Neural crest cell (in vitro differentiated cells): Measurements from ENCODE around the gene ARL4A. TPM values are rescaled to one million over a fixed set of nuclear protein-coding genes. Genes with fewer than 3 reads are reported as not detected.

Experiments used
- DNase-seq: peaks from one replicate; pipeline ENCODE4 v3.0.0; 2021; ENCODE audit warnings: low read depth, mixed read lengths, low spot score
- H3K27ac Mint-ChIP-seq: one replicate; pipeline ENCODE4 v1.8.0; 2021; ENCODE audit warnings: mild to moderate bottlenecking, mixed read lengths; ENCODE audit not compliant: unreplicated experiment
- H3K27me3 Mint-ChIP-seq: 2 replicates; pipeline ENCODE4 v1.8.0; 2021; ENCODE audit warnings: low read depth, mild to moderate bottlenecking, mixed read lengths
- H3K36me3 Mint-ChIP-seq: 2 replicates; pipeline ENCODE4 v1.8.0; 2021; ENCODE audit warnings: low read depth, mild to moderate bottlenecking, mixed read lengths
- H3K4me1 Mint-ChIP-seq: 2 replicates; pipeline ENCODE4 v1.8.0; 2021; ENCODE audit warnings: mixed read lengths
- H3K4me3 Mint-ChIP-seq: one replicate; pipeline ENCODE4 v1.8.0; 2021; ENCODE audit warnings: mild to moderate bottlenecking, mixed read lengths
- H3K9me3 Mint-ChIP-seq: 2 replicates; pipeline ENCODE4 v1.8.0; 2021; ENCODE audit warnings: mixed read lengths
- CTCF ChIP-seq: fragments of 200-600 bp; sonication (generic); conservative IDR thresholded peaks from 2 replicates; pipeline ENCODE4 v1.5.0; 2021; ENCODE audit warnings: antibody characterized with exemption, mild to moderate bottlenecking
- total RNA-seq: library from RNA; stranded (reverse); gene quantifications from 2 replicates; pipeline ENCODE4 v1.2.1, GENCODE V29; 2021

ARL4A gene
- total RNA-seq, 1 donor from 2014 or later, result 71.1 TPM

DNA sequence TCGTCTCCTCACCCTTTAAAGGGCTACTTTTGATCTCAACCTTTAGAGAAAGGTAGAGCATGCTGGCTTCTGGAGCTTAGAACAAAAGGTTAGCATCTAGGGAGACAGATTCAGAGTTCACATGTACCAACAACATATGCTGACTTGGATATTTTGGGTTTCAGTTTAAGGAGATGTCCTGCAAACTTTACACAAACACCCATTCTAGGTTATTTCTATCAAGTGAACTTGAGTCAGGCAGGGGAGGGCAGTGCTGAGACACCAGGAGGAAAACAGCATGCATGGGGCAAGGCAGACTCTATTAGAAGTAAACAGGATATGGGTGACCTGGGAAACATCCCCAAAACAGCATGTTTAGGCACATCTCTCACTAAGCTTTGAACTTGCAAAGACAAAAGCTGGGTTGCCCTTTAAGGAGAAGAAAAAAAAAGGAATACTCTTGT, 43.8 kb downstream of the ARL4A start:
- H3K4me1 Mint-ChIP-seq, result peaks cover 19% of the 10 kb centered on the region
- H3K27me3 Mint-ChIP-seq, result no peaks in the 10 kb centered on the region
- DNase-seq, result no peak
- TF ChIP-seq CTCF, result no peak
- H3K9me3 Mint-ChIP-seq, result no peaks in the 10 kb centered on the region
- no peaks in the 10 kb centered on the region for H3K36me3 Mint-ChIP-seq
- no peak overlapping the region for H3K27ac Mint-ChIP-seq
- no peak overlapping the region for H3K4me3 Mint-ChIP-seq

DNA sequence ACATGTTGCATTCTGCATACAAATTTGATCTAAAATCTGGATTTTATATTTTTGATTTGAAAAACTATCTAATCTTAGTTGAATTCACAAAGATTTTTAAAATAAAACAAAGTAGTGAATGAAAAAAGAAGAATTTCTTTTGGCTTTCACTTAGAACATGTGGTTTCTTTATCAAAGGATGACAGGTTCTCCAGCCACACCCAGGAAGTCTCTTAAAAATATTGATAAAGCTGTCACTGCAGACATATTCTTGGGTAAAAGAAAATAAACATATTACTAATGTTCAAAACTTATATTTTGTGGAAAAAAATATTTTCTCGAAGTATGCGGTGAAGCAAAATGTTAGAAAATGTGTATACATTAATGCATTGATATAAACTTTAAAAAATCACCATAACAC, 44.3 kb downstream of the ARL4A start:
- no peak for TF ChIP-seq CTCF
- H3K9me3 Mint-ChIP-seq, result no peaks in the 10 kb centered on the region
- no peaks in the 10 kb centered on the region for H3K36me3 Mint-ChIP-seq
- no peak overlapping the region for H3K27ac Mint-ChIP-seq
- DNase-seq, result no peak
- H3K4me3 Mint-ChIP-seq, result no peak overlapping the region
- no peaks in the 10 kb centered on the region for H3K27me3 Mint-ChIP-seq
- peaks cover 19% of the 10 kb centered on the region for H3K4me1 Mint-ChIP-seq

- no peaks in the 10 kb centered on the region for H3K27me3 Mint-ChIP-seq
- peaks cover 19% of the 10 kb centered on the region for H3K4me1 Mint-ChIP-seq
- no peak for TF ChIP-seq CTCF
- no peak overlapping the region for H3K4me3 Mint-ChIP-seq
- no peaks in the 10 kb centered on the region for H3K36me3 Mint-ChIP-seq
- no peak overlapping the region for H3K27ac Mint-ChIP-seq
- no peaks in the 10 kb centered on the region for H3K9me3 Mint-ChIP-seq
- no peak for DNase-seq
Measured at GRCh38 chr7:12732428-12732827, 45.0 kb downstream of the ARL4A start.

GRCh38 chr7:12735923-12736322, 48.5 kb downstream of the ARL4A start:
- Mint-ChIP-seq H3K36me3 (no peaks in the 10 kb centered on the region), H3K9me3 (no peaks in the 10 kb centered on the region), H3K4me3 (no peak overlapping the region), H3K4me1 (peaks cover 8% of the 10 kb centered on the region), H3K27ac (no peak overlapping the region), H3K27me3 (no peaks in the 10 kb centered on the region)
- no peak for TF ChIP-seq CTCF
- DNase-seq, result no peak

- Mint-ChIP-seq H3K9me3 (no peaks in the 10 kb centered on the region), H3K27ac (no peak overlapping the region)
Measured at GRCh38 chr7:12737373-12737772, 49.9 kb downstream of the ARL4A start.

More at GRCh38 chr7:12737373-12737772, 49.9 kb downstream of the ARL4A start:
- Mint-ChIP-seq H3K36me3 (no peaks in the 10 kb centered on the region), H3K4me1 (peaks cover 7% of the 10 kb centered on the region), H3K4me3 (no peak overlapping the region), H3K27me3 (no peaks in the 10 kb centered on the region)
- no peak for TF ChIP-seq CTCF
- DNase-seq, result no peak
